ENCODE measurements around the gene ASIC1.

Gene ASIC1

DNA sequence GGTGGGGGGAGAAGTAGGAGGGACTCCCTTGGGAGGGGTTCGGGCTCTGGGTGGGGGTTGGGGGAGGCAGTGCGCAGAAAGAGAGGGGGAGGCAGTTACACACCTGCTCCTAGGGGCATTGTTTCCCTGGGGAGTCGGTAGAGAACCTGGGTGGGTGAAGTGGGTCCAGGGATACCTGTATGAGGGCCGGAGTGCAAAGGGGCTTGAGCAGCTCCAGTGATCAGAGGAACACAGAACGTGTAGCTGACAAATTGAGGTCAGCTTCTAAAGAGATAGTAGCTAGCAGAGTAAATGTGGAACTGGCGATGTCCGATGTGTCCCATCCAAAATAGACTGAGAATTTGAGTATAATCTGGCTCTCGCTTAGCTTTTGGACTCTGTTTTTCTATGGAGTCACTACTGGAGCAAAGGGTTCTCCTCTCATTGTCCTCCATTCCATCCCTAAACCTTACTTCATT, 28.2 kb downstream of the ASIC1 start:
- no peak for DNase-seq

DNA sequence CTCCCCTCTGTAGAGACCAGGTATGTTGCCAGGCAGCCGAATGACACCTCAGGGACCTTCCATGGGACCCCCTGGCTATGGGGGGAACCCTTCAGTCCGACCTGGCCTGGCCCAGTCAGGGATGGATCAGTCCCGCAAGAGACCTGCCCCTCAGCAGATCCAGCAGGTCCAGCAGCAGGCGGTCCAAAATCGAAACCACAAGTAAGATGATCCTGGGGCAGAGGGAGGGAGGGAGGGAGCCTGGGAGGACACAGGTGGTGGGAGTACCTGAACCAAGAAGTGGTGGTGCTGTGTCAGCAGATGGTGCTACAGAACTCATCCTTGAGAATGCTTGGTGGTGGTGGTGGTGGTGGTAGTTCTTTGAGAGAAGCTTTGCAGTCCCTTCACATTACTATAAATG, 28.8 kb downstream of the ASIC1 start:
- no peak for DNase-seq

- DNase-seq, result no peak
Measured at GRCh38 chr12:50087151-50087550, 29.8 kb downstream of the ASIC1 start.

GRCh38 chr12:50087995-50088394, 30.6 kb downstream of the ASIC1 start:
- DNase-seq, result no peak

GRCh38 chr12:50088577-50089335, 31.4 kb downstream of the ASIC1 start:
- no peak for DNase-seq

DNA sequence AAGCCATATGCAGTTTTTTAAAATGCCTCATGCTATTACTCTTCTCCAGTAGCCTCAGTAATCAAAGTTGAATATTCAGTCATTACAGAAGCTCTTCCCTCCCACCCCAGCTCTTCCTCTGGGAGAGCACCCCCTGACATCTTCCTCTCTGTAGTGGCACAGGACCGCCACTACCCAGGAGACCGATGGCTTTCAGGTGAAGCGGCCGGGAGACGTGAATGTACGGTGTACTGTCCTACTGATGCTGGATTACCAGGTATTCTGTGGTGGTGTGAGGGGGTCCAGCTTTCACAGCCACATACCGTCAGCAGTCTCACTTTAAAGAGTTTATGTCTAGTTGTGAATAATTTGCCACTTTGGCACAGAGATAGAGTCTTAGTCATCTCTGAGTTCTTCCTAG, 32.3 kb downstream of the ASIC1 start:
- DNase-seq, result no peak

DNA sequence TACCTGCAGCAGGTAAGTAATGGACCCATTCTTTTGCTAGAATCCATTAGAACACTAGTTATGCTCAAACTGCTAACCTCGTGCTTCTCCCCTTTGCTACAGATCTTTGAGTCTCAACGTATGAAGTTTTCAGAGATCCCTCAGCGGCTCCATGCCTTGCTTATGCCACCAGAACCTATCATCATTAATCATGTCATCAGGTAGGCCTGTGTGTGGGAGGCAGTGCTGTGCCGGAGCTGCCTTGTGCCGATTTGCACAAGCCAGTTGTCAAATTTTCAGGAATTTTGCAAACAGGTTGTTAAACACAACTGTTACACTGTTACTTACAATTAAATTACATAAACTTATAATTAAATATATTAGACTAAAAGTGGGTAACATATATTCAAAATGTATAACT, 33.0 kb downstream of the ASIC1 start:
- no peak for DNase-seq

- DNase-seq, result no peak
Measured at GRCh38 chr12:50097952-50098351, 40.6 kb downstream of the ASIC1 start.

DNA sequence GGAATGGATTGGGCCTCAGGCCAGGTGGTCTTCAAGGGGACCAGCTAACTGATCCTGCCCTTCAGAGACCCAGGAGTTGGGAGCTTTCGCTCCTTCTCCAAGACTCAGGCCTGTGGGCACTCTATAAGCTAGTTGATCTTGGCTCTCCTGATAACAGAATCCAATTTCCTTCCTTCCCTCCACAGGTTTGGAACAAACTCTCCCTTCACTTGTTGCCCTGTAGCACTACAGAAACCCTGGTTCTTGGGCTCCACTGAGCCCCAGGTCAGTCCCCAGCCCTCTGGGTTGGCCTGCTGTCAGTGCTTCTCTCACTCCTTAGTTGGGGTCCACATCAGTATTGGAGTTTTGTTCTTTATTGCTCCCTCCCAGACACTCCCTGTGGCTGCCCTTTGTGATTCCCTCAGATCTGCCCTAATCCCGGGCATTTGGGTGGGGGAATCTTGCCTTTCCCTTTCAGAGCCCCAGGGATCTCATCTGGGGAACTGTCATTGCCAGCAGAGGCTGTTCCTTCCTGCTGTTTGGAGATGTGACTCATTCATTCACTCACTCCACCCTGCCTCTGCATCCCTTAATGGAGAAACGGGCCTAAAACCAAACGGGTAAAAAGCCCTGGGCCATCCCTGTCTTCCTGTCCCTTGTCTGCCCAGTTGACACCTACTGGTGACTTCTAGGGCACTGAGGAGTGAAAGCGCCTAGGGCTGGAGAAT, 42.1 kb downstream of the ASIC1 start:
- no peak for DNase-seq

- DNase-seq, result no peak
Measured at GRCh38 chr12:50100561-50100960, 43.2 kb downstream of the ASIC1 start.

DNA sequence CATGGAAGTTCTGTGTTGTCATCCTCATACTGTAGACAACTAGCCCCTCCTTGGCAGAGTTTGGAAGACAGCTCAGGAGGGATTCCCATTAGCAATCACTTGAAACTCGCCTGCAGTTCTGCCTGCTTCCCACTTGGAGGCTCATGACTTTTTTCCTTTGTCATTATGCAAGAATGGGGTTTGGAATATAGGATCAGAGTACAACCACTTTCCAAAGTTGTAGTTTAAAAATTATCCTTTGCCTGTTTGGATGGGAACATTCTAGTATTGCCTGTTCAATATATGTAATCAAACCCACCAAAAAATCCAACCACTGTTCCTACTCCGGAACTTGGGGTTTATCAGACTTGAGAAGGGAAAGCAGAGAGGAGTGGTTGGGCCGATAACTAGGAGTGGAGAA, 44.3 kb downstream of the ASIC1 start:
- no peak for DNase-seq

- DNase-seq, result no peak
Measured at GRCh38 chr12:50102131-50102531, 44.7 kb downstream of the ASIC1 start.

DNA sequence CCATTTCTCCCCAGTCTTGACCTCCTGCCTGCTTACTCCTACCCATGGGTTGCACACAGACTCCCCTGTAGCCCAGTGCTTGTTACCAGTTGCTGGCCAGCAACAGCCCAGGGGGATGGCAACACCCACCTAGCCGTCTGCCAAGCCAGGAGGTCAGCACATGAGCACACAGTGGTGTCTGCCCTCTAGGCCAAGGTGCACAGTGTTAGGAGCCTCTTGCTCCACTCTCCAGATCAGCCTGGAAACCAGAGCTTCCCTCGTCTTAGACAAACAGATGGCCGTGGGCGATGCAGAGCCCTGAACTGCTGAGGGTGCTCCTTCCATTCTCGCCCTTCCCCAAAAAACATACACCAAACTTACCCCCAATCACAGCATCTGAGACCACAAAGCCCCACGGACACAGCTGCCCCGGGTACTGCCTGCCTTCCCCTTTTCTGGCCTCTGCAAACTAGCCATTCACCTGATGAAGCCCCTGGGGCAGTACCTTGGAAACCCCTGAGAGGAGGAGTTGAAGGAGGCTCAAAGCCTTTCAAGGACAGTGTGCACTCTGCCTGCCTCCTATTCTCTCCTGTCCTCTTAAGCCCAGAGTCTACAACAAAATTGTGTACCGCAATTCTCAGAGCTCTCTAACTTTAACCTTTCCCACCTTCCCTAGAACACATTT, 45.4 kb downstream of the ASIC1 start:
- DNase-seq, result no peak

DNA sequence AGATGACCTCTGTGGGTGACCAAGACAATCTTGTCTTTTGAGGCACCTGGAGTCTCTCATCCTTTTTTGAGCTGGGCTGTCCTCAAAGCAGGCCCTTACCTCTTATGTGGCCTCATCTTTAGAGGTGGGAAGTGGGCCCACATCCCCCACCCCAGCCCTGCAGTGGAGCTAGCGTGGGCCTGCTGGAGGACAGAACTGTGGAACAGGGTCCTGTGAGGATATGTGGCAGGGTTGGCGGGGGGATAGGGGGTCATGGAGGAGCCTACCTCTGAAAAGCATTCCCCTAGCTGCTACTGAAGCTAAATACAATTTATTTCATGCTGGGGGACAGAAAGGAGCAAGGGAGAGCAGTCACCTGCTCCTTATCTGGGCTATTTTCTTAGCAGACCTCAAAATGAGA, 46.0 kb downstream of the ASIC1 start:
- no peak for DNase-seq

- DNase-seq, result no peak
Measured at GRCh38 chr12:50103767-50104321, 46.4 kb downstream of the ASIC1 start, which contains the start of gene GPD1. Gene GPD1 (plus strand): TSS chr12:50104008. CDS start chr12:50104051, 43 bp downstream.

DNA sequence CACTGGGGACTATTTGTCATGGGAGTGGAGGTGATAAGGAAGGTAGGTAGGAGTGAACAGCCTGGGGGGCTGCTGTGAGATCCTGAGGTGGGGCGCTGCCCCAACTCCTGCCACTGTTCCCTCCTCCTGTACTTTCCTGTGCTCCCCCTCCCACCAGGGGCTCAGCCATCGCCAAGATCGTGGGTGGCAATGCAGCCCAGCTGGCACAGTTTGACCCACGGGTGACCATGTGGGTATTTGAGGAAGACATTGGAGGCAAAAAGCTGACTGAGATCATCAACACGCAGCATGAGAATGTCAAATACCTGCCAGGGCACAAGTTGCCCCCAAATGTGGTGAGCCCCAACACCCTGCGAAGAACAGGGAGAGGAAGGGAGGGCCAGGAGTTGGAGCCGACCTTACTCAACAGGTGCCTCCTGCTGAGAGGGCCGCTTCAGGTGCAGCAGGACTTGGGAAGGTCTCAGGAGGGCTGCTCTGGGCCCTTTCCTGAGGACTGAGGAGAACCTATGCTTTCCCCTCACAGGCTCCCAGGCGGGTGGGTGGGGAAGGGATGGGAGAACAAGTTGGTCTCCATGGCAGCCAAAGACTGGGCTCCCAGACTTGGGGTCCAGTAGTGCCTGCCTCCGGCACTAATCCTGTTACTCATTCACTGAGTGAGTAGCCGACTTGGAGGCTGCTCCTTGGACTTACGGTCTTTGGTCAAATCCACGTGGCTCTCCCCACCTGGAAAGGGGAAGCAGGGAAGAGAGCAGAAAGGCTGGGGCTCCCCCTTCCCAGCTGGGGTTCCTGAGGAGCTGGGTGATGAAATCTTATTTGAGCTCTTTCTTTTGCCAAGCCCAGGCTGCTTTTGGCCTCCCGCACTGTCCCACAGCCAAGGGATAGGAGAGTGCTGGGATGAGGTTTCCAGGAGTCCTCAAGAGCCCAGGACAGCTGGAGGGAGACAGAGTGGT, 47.3 kb downstream of the ASIC1 start:
- DNase-seq, result no peak

DNA sequence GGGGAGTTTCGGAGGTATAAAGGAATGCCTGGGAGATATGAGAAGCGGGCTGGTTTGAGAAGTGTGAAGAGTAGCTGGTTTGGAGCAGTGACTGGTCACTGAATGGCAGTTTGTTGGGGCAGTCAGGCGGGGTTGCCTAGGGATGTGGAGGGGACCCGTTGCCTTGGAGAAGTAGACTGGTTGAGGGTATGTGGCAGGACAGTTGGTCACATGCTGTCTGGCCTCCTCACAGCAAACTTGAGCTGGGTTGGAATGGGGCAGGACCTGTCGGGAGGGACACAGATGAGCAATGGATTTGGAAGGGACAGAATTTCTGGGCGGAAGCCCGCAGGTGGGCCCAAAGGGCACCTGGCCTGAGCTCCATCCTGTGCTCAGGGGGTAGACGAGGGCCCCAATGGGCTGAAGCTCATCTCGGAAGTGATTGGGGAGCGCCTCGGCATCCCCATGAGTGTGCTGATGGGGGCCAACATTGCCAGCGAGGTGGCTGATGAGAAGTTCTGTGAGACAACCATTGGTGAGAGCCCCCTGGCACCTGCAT, 48.6 kb downstream of the ASIC1 start:
- DNase-seq, result no peak

GRCh38 chr12:50106907-50107306, 49.5 kb downstream of the ASIC1 start:
- DNase-seq, result no peak

GRCh38 chr12:50107416-50108268, 50.2 kb downstream of the ASIC1 start:
- DNase-seq, result no peak

DNA sequence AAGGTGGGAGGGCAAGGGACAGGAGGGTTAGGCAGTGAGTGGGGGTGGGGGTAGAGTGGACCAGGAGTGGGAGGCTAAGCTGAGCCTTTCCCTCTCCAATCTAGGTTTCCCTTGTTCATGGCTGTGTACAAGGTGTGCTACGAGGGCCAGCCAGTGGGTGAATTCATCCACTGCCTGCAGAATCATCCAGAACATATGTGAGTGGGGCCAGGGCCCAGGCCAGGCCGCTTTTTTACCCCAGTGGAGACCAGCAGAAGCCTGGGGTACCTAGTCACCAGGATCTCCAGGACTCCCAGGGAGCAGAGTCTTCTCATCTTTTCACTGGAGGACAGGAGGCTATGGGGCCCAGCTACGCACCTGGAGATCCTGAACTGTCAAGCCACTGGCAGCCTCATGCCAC, 51.9 kb downstream of the ASIC1 start:
- no peak for DNase-seq

GRCh38 chr12:50110127-50110761, 52.8 kb downstream of the ASIC1 start:
- no peak for DNase-seq
